B cell (primary cell): Measurements from ENCODE around the gene CD164.

ENCODE experiments used
- EZH2 ChIP-seq: IDR thresholded peaks from 2 replicates; pipeline ENCODE4 v1.6.1; 2012; ENCODE audit warnings: borderline replicate concordance, low read depth, mild to moderate bottlenecking, moderate library complexity, low read length; ENCODE audit not compliant: insufficient read depth, poor library complexity, severe bottlenecking
- TF ChIP-seq, protein P1 (sequence below): fragments of 200-600 bp; IDR thresholded peaks from one replicate; pipeline ENCODE4 v1.8.0; 2022; ENCODE audit warnings: antibody characterized with exemption, mild to moderate bottlenecking

DNA sequence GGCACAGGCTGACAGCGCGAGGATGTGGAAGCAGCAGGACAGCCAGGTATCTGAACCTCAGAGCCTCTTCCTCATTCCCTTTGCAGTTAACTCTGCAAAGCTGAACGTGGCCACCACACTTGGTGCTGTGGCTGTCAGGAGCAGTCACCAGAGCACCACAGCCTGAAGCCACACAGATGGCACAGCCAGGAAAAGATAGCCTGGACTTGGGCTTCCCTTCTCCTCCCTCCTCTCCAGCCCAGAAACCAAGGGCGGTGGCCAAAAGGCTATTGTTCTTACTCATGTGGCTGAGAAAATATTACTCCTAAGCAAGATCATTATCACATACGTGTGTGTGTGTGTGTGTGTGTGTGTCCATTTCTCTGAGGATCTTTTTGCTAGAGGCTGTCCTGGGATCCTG, 39.8 kb downstream of the CD164 start:
- TF ChIP-seq, protein P1, sequence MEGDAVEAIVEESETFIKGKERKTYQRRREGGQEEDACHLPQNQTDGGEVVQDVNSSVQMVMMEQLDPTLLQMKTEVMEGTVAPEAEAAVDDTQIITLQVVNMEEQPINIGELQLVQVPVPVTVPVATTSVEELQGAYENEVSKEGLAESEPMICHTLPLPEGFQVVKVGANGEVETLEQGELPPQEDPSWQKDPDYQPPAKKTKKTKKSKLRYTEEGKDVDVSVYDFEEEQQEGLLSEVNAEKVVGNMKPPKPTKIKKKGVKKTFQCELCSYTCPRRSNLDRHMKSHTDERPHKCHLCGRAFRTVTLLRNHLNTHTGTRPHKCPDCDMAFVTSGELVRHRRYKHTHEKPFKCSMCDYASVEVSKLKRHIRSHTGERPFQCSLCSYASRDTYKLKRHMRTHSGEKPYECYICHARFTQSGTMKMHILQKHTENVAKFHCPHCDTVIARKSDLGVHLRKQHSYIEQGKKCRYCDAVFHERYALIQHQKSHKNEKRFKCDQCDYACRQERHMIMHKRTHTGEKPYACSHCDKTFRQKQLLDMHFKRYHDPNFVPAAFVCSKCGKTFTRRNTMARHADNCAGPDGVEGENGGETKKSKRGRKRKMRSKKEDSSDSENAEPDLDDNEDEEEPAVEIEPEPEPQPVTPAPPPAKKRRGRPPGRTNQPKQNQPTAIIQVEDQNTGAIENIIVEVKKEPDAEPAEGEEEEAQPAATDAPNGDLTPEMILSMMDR, result no peak
- TF ChIP-seq EZH2, result no peak
